GM12875 (cell line): Measurements from ENCODE around the gene KCNN4.

ENCODE experiments used
- H3K4me3 ChIP-seq: one replicate; pipeline ENCODE4 v1.5.1; 2011; ENCODE audit warnings: low read depth, low read length, control low read depth
- CTCF ChIP-seq: IDR thresholded peaks from 2 replicates; pipeline ENCODE4 v1.5.1; 2011; ENCODE audit warnings: low read depth, mild to moderate bottlenecking, control low read depth, inconsistent platforms, low read length, moderate library complexity, borderline replicate concordance; ENCODE audit not compliant: insufficient read depth

KCNN4 gene

DNA sequence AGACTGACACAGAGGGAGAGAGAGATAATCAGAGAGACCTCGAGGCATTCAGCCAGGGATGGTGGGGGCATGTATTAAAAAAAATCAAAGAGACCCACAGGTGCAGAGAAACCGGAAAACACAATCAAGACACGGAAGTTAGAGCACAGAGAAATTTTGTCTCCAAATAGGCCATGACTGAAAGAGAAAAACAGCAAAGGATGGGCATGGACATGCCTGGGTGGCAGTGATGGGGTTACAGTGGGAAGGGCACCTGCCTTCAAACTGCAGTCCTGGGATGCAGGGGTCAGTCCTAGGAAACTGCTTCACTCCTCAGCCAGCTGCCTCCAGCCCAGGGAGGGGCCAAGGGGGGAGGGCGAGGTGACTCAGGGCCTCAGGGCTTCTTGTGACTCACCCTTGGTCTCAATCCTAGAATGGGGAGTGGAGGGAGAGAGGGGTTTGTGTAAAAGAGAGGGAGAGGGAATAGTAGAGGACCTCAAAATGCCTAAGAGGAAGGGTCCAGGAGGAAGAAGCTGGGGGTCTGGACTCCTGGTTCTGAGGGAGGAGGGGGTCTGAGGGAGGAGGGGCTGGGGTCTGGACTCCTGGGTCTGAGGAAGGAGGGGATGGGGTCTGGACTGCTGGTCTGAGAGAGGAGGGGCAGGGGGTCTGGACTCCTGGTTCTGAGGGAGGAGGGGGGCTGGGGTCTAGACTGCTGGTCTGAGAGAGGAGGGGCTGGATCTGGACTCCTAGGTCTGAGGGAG lies 3.6 kb upstream of the KCNN4 start:
- TF ChIP-seq CTCF = no peak
- no peak overlapping the region for H3K4me3 ChIP-seq

DNA sequence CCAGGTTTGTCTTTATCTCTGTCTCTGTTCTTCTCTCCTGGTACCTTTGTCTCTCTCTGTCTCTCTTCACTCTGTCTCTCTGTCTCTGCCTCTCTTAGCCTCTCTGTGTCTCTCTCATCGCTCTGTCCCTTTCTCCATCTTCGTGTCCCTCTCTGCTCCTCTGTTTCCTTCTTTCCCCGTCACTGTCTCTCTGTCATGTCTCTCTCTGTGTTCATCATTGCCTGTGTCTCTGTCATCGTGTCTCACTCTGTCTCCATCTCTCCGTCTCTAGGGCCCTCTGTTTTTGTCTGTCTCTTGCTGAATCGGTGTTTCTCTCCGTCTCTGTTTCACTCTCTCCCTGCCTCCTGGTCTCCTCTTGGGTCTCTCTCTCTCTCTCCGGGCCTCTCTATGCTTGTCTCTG lies 2.9 kb upstream of the KCNN4 start:
- H3K4me3 ChIP-seq = peak overlapping the region; percentile 27

DNA sequence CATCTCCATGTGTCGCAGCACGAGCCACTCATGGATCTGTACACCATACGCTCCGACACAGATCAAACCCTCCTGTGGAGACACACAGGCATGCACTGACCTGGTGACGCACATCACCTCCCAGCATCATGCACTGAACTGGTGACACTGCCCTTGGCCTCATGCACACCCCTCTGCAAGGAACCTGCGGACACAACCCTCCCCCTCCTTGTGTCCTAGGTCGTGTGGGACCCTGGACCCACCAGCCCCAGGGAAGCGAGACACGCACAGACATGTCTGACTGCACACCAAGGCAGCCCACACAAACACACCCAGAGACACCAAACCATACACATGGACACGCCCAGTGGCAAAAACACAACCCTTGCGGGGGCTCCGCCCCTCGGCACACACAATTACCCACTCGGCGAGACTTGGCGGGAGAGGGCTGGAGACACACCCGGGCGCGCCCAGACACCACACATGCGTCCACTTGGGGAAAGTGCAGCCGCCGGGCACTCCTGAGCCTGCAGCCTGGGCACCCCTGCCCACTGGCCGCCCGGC lies 2.0 kb upstream of the KCNN4 start:
- TF ChIP-seq CTCF = no peak
- peak overlapping the region; percentile 36 for H3K4me3 ChIP-seq

More for the DNA sequence above, 2.9 kb upstream of the KCNN4 start:
- no peak for TF ChIP-seq CTCF

DNA sequence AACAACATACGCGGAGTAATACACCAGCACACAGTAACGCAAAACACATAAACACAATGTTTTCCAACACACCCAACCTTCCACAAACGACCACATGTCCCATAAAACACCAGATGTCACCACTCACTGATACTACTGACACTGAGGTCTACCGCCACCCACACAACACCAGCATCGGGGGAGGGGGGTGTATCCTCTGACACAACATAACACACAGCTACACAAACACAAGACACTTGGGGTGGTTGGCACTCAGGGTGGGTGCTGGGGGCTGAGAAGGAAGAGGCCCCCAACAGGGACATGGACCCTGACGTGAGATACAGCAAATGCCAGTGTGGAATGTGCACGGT lies 1.5 kb upstream of the KCNN4 start:
- no peak for TF ChIP-seq CTCF
- peak overlapping the region; percentile 36 for H3K4me3 ChIP-seq

- no peak for TF ChIP-seq CTCF
These were observed 997 bp upstream of the KCNN4 start for GRCh38 chr19:43781630-43782310.

GRCh38 chr19:43779820-43780219 lies 953 bp downstream of the KCNN4 start:
- TF ChIP-seq CTCF = peak; percentile 52; the same call in 1 of the 2 replicates
- H3K4me3 ChIP-seq = peak overlapping the region; percentile 84

More at GRCh38 chr19:43781630-43782310, 997 bp upstream of the KCNN4 start:
- H3K4me3 ChIP-seq = peak overlapping the region; percentile 84

DNA sequence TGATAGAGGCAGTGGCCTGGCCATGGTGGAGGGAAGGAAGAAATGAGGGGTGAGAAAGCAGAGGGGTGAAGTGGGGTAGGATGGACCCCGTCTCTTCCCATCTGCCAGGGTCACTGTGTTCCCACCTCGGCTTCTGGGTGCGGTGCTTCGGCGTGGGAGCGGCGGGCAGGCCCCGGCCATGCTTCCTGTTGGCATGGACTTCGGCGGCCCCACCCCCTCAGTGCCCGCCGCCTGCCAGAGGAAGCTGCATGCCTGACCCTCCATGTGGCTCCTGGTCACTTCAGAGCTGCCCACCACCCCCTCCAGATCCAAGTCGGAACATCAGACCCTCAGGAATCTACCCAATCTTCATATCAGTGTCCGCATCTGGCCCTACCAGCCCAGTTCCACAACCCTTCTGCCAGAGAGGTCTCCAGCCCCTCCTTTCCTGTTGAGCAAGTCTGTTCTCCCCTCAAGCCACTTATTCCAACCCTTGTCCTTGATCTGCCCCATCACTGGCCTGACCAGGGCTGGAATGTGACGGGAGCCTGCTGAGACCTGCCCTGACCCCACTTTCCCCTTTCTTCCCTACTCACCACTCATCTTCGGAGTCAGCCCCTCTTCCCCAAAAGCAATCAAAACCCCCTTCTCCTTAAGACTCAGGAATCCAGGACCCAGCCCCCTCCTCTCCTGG lies 1.5 kb downstream of the KCNN4 start:
- TF ChIP-seq CTCF = no peak
- H3K4me3 ChIP-seq = peak overlapping the region; percentile 84
